CD4-positive, alpha-beta memory T cell (primary cell): ENCODE data around the gene SPATA6. TPM values are rescaled to one million over a fixed set of nuclear protein-coding genes. Genes with fewer than 3 reads are reported as not detected.
"Not testable (repeated sequence)": the region's sequence is repeated elsewhere in the genome, so short reads cannot be mapped to it uniquely, and the experiment has no call there.

Experiments
- CTCF ChIA-PET: fragments of 350-600 bp; sonication (Branson Sonifier 250); formaldehyde crosslinking; loops from one replicate; lab custom pipeline; 2021; ENCODE audit warnings: inconsistent platforms; ENCODE audit not compliant: partially characterized antibody; lab: Charles Lee
- POLR2A ChIA-PET: fragments of 350-600 bp; sonication (Branson Sonifier 250); formaldehyde crosslinking; loops from one replicate; lab custom pipeline; 2021; ENCODE audit not compliant: partially characterized antibody; lab: Charles Lee
- DNase-seq, 5 donors: peaks; one replicate each; pipeline versions ENCODE4 v3.0.0 to v3.0.0-alpha.2; 2020 to 2022; ENCODE audit warnings: mixed read lengths in 1 of 5
- H3K27ac ChIP-seq: one replicate; pipeline ENCODE4 v1.7.0; 2013; ENCODE audit warnings: low read depth, low read length
- H3K27me3 ChIP-seq: 2 replicates; pipeline ENCODE4 v1.7.0; 2013; ENCODE audit warnings: mild to moderate bottlenecking, low read length, moderate library complexity; ENCODE audit not compliant: insufficient read depth
- H3K36me3 ChIP-seq: 2 replicates; pipeline ENCODE4 v1.7.0; 2013; ENCODE audit warnings: mild to moderate bottlenecking, low read length, moderate library complexity; ENCODE audit not compliant: insufficient read depth
- H3K4me1 ChIP-seq: 2 replicates; pipeline ENCODE4 v1.7.0; 2013; ENCODE audit warnings: mild to moderate bottlenecking, low read length, moderate library complexity; ENCODE audit not compliant: insufficient read depth
- H3K4me3 ChIP-seq, 2 donors: one replicate each; pipeline ENCODE4 v1.7.0; 2013; ENCODE audit warnings: low read length in 2 of 2, mild to moderate bottlenecking in 1 of 2
- H3K9me3 ChIP-seq, 2 donors: one replicate each; pipeline ENCODE4 v1.7.0; 2013; ENCODE audit warnings: low read length in 2 of 2, control low read depth in 1 of 2; ENCODE audit not compliant: control insufficient read depth in 1 of 2
- H3K27ac Mint-ChIP-seq, 7 donors: one replicate each; pipeline ENCODE4 v1.8.0; 2020 to 2021; ENCODE audit warnings: mixed read lengths in 7 of 7, mild to moderate bottlenecking in 6 of 7, inconsistent platforms in 3 of 7, moderate library complexity in 3 of 7
- H3K27me3 Mint-ChIP-seq, 2 donors: one replicate each; pipeline ENCODE4 v1.8.0; 2020 to 2021; ENCODE audit warnings: mixed read lengths in 2 of 2
- H3K36me3 Mint-ChIP-seq, 2 donors: one replicate each; pipeline ENCODE4 v1.8.0; 2020 to 2021; ENCODE audit warnings: mixed read lengths in 2 of 2, inconsistent platforms in 1 of 2, mild to moderate bottlenecking in 1 of 2
- H3K4me1 Mint-ChIP-seq, 4 donors: one replicate each; pipeline ENCODE4 v1.8.0; 2020 to 2021; ENCODE audit warnings: mixed read lengths in 4 of 4, mild to moderate bottlenecking in 1 of 4
- H3K4me3 Mint-ChIP-seq, 8 donors: one replicate each; pipeline ENCODE4 v1.8.0; 2020 to 2021; ENCODE audit warnings: mixed read lengths in 8 of 8, mild to moderate bottlenecking in 7 of 8, moderate library complexity in 6 of 8, inconsistent platforms in 3 of 8
- H3K9me3 Mint-ChIP-seq, 8 donors: one replicate each; pipeline ENCODE4 v1.8.0; 2020 to 2021; ENCODE audit warnings: mixed read lengths in 8 of 8, mild to moderate bottlenecking in 5 of 8, inconsistent platforms in 3 of 8, moderate library complexity in 1 of 8
- intact Hi-C: fragments of 100-400 bp; cut with micrococcal nuclease; formaldehyde crosslinking; loops from one replicate; pipeline ENCODE4 v1.15.1; 2023
- polyA plus RNA-seq, 2 donors: library from polyadenylated mRNA; unstranded; fragments of 300-500 nt; fragmentation: Illumina TruSeq; gene quantifications; one replicate each; pipeline ENCODE4 v1.2.3, GENCODE V29; 2021
- total RNA-seq, 2 experiments: library from RNA; stranded (reverse); gene quantifications; one replicate each; pipeline ENCODE4 v1.2.3, GENCODE V29; 2021

The SPATA6 gene
- total and polyA plus RNA-seq, 4 experiments from 2014 or later, result 1.0 to 2.7 (median 1.9) TPM

DNA sequence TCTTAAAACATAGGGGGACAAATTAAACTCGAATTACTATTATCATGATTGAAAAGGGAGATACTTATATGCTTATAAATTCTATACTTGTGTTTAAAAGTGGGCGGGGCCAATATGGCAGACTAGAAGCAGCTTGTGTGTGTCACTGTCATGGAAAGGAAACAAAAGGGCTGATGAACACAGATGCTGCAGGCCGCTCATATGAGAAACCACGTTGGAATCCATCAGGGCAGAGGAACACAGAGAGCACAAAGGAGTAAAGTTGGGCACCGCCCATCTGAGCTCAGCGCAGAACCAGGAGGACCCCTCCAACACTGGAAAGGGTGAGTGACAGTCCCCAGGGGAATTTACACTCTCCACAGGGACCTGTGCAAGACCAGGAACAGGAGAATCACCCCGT lies 142.5 kb downstream of the SPATA6 start:
- no peak overlapping the region for H3K4me3 ChIP-seq
- CTCF ChIA-PET, result no interaction called here
- intact Hi-C loops, result no loop called here
- no peak overlapping the region for H3K4me3 Mint-ChIP-seq
- DNase-seq, result no peak
- no peaks in the 10 kb centered on the region for H3K9me3 ChIP-seq
- H3K36me3 Mint-ChIP-seq, result peaks cover 3 to 36% of the 10 kb centered on the region in 2 donors
- no peaks in the 10 kb centered on the region for H3K4me1 Mint-ChIP-seq
- no peaks in the 10 kb centered on the region for H3K36me3 ChIP-seq
- POLR2A ChIA-PET, result no interaction called here
- H3K9me3 Mint-ChIP-seq, result peaks cover 6 to 60% (median 46%) of the 10 kb centered on the region in 8 donors
- H3K4me1 ChIP-seq, result no peaks in the 10 kb centered on the region
- no peak overlapping the region for H3K27ac Mint-ChIP-seq
- no peaks in the 10 kb centered on the region for H3K27me3 ChIP-seq
- H3K27ac ChIP-seq, result no peak overlapping the region
- no peaks in the 10 kb centered on the region for H3K27me3 Mint-ChIP-seq

DNA sequence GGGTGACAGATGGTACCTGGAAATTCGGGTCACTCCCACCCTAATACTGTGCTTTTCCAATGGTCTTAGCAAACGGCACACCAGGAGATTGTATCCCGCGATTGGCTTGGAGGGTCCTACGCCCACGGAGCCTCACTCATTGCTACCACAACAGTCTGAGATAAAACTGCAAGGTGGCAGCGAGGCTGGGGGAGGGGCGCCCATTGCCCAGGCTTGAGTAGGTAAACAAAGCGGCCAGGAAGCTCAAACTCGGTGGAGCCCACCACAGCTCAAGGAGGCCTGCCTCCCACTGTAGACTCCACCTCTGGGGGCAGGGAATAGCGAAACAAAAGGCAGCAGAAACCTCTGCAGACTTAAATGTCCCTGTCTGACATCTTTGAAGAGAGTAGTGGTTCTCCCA lies 160.2 kb downstream of the SPATA6 start:
- DNase-seq, H3K27me3 ChIP-seq, H3K36me3 ChIP-seq, H3K4me3 Mint-ChIP-seq, intact Hi-C loops, CTCF ChIA-PET, H3K27ac ChIP-seq, H3K27ac Mint-ChIP-seq, H3K4me1 Mint-ChIP-seq, H3K27me3 Mint-ChIP-seq, H3K4me1 ChIP-seq, POLR2A ChIA-PET, H3K36me3 Mint-ChIP-seq, H3K9me3 ChIP-seq, H3K4me3 ChIP-seq: not testable (repeated sequence)
- H3K9me3 Mint-ChIP-seq, result peaks cover 2 to 50% (median 40%) of the 10 kb centered on the region in 8 donors

DNA sequence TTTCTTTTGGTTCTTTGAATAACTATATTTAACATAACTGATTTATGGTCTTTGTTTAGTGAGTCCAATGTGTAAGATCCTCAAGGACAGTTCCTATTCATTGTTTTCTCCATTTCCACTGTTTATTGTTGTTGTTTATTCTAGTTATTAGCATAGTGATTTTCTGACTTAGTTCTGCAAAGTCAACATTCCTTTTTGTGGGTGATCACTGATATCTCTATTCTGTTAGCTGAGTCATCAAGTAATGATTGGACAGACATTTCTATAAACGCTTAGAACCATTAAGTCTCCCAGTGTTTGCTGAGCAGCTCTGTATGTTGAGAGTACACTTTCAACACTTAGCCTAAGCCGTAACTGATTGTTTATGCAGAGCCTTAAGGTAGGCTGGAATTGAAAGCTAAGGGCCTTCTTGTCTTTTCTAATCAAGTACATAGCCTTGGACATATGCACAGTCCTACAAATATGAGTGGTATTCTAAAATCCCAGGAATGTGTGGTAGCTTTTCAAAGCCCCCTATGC lies 162.4 kb downstream of the SPATA6 start:
- H3K4me3 ChIP-seq, result no peak overlapping the region
- Mint-ChIP-seq H3K9me3 (peaks cover 2 to 32% (median 28%) of the 10 kb centered on the region in 8 donors), H3K4me3 (no peak overlapping the region), H3K27ac (no peak overlapping the region), H3K4me1 (no peaks in the 10 kb centered on the region), H3K36me3 (peaks cover 0 to 7% of the 10 kb centered on the region in 2 donors), H3K27me3 (peaks cover 0 to 1% of the 10 kb centered on the region in 2 donors)
- H3K27me3 ChIP-seq, result no peaks in the 10 kb centered on the region
- no peaks in the 10 kb centered on the region for H3K36me3 ChIP-seq
- no peaks in the 10 kb centered on the region for H3K9me3 ChIP-seq
- H3K27ac ChIP-seq, result no peak overlapping the region
- intact Hi-C loops, result no loop called here
- CTCF ChIA-PET, result no interaction called here
- POLR2A ChIA-PET, result no interaction called here
- DNase-seq, result no peak
- no peaks in the 10 kb centered on the region for H3K4me1 ChIP-seq

DNA sequence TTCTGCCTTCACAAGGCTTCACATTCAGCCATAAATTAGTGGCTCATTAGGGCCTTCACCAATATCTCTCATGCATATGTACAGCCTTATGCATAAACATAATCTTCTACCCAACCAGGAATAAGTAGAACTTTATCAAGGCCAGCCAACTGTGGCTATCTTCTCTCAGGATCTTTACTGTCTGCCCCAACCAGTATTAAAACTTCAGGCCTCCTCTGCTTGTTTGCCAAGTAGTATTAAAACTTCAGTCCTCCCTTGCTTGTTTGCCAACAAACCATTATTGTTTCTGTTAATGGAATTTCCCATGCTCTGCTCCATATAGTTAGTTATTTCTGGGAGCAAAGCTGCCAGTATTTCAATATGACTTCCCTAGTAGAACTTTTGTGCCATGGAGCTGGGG lies 169.4 kb downstream of the SPATA6 start:
- H3K4me3 ChIP-seq, result no peak overlapping the region
- no peak for DNase-seq
- H3K36me3 Mint-ChIP-seq, result no peaks in the 10 kb centered on the region
- peaks cover 0 to 9% (median 3%) of the 10 kb centered on the region in 8 donors for H3K9me3 Mint-ChIP-seq
- H3K36me3 ChIP-seq, result no peaks in the 10 kb centered on the region
- H3K27ac ChIP-seq, result no peak overlapping the region
- POLR2A ChIA-PET, result no interaction called here
- no peaks in the 10 kb centered on the region for H3K9me3 ChIP-seq
- no peak overlapping the region for H3K27ac Mint-ChIP-seq
- no peaks in the 10 kb centered on the region for H3K27me3 ChIP-seq
- intact Hi-C loops, result no loop called here
- H3K4me1 ChIP-seq, result no peaks in the 10 kb centered on the region
- no peaks in the 10 kb centered on the region for H3K27me3 Mint-ChIP-seq
- H3K4me1 Mint-ChIP-seq, result no peaks in the 10 kb centered on the region
- CTCF ChIA-PET, result interaction anchor here (1.5 kb wide), 1 partner anchor 9 kb away, joined by 3 read pairs; no protein-coding TSS in a partner anchor
- H3K4me3 Mint-ChIP-seq, result no peak overlapping the region

DNA sequence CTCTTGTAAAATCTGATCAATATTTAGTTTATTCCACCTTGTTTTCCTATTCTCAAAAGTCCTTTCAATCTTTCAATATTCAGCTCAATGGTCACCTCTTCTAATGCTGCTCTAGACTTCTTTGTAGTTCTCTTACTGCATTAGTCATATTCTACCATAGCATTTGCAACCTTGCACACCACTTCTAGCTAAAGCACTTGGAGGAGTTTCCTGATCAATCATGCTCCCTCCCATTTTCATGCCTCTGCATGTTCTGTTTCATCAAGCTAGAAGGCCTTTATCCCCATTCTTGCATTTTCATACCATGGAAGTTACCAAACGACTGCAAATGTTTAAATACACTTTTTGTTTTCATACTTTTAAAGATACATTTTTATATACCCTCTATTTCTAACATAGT lies 177.3 kb downstream of the SPATA6 start:
- intact Hi-C loops, result no loop called here
- Histone ChIP-seq H3K27ac (no peak overlapping the region), H3K9me3 (no peaks in the 10 kb centered on the region), H3K36me3 (no peaks in the 10 kb centered on the region), H3K4me1 (no peaks in the 10 kb centered on the region), H3K4me3 (no peak overlapping the region), H3K27me3 (no peaks in the 10 kb centered on the region)
- no peaks in the 10 kb centered on the region for H3K36me3 Mint-ChIP-seq
- DNase-seq, result no peak
- POLR2A ChIA-PET, result no interaction called here
- H3K4me1 Mint-ChIP-seq, result no peaks in the 10 kb centered on the region
- H3K27ac Mint-ChIP-seq, result no peak overlapping the region
- CTCF ChIA-PET, result no interaction called here
- H3K4me3 Mint-ChIP-seq, result no peak overlapping the region
- H3K9me3 Mint-ChIP-seq, result peaks cover 0 to 2% (median 0%) of the 10 kb centered on the region in 8 donors
- H3K27me3 Mint-ChIP-seq, result peaks cover 0 to 3% of the 10 kb centered on the region in 2 donors

DNA sequence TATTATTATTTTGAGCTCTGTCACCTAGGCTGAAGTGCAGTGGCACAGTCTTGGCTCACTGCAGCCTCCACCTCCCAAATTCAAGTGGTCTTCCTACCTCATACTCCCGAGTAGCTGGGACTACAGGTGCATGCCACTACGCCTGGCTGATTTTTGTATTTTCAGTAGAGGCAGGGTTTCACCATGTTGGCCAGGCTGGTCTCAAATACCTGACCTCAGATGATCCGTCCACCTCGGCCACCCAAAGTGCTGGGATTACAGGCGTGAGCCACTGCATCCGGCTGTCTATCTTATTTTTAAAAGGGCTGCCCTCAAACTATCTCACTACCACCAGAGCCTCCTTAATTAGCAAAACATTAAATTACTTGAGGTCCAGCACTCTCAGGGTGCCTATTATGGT lies 177.9 kb downstream of the SPATA6 start:
- H3K4me1 ChIP-seq, H3K4me3 Mint-ChIP-seq, H3K27ac Mint-ChIP-seq, H3K36me3 Mint-ChIP-seq, H3K27me3 ChIP-seq, H3K9me3 ChIP-seq, H3K27me3 Mint-ChIP-seq, H3K9me3 Mint-ChIP-seq, H3K36me3 ChIP-seq, DNase-seq, H3K4me1 Mint-ChIP-seq, intact Hi-C loops, POLR2A ChIA-PET, H3K27ac ChIP-seq, H3K4me3 ChIP-seq: not testable (repeated sequence)
- CTCF ChIA-PET, result interaction anchor here (1.1 kb wide), 1 partner anchor 9 kb away, joined by 3 read pairs; no protein-coding TSS in a partner anchor

DNA sequence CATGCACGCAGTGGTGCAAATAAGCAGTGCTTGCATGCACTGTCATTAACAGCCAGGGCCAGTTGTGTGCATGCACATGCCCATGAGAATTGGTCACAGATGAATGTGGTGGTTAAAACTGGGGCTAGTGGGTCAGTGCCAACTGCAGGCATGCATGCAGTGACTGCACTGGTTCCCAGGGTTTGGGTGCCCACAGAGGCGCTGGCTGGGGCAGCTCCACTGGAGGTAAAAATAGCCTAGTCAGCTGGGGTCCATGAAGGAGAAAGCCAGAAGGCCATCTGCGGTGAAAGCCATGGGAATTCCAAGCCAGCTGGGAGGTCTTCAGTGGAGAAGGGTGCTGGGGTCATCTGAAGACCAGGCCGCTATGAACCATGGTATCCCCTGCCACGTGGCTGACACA lies 179.3 kb downstream of the SPATA6 start:
- Mint-ChIP-seq H3K27ac (no peak overlapping the region), H3K27me3 (peaks cover 0 to 3% of the 10 kb centered on the region in 2 donors), H3K4me3 (no peak overlapping the region), H3K36me3 (no peaks in the 10 kb centered on the region), H3K4me1 (no peaks in the 10 kb centered on the region), H3K9me3 (peaks cover 0 to 5% (median under 1%) of the 10 kb centered on the region in 8 donors)
- Histone ChIP-seq H3K27ac (no peak overlapping the region), H3K36me3 (no peaks in the 10 kb centered on the region), H3K27me3 (no peaks in the 10 kb centered on the region), H3K4me3 (no peak overlapping the region), H3K9me3 (no peaks in the 10 kb centered on the region), H3K4me1 (no peaks in the 10 kb centered on the region)
- CTCF ChIA-PET, result no interaction called here
- POLR2A ChIA-PET, result no interaction called here
- intact Hi-C loops, result no loop called here
- peak in 1 of 5 donors; percentile 33 for DNase-seq
